Activated T-cell treated with anti-CD3 and anti-CD28 coated beads for 24 hours (primary cell): ENCODE measurements around the gene RNASE7.

Experiments
- DNase-seq: peaks from one replicate; pipeline ENCODE4 v3.0.0-alpha.2; 2020; ENCODE audit warnings: low read depth

RNASE7 gene

DNA sequence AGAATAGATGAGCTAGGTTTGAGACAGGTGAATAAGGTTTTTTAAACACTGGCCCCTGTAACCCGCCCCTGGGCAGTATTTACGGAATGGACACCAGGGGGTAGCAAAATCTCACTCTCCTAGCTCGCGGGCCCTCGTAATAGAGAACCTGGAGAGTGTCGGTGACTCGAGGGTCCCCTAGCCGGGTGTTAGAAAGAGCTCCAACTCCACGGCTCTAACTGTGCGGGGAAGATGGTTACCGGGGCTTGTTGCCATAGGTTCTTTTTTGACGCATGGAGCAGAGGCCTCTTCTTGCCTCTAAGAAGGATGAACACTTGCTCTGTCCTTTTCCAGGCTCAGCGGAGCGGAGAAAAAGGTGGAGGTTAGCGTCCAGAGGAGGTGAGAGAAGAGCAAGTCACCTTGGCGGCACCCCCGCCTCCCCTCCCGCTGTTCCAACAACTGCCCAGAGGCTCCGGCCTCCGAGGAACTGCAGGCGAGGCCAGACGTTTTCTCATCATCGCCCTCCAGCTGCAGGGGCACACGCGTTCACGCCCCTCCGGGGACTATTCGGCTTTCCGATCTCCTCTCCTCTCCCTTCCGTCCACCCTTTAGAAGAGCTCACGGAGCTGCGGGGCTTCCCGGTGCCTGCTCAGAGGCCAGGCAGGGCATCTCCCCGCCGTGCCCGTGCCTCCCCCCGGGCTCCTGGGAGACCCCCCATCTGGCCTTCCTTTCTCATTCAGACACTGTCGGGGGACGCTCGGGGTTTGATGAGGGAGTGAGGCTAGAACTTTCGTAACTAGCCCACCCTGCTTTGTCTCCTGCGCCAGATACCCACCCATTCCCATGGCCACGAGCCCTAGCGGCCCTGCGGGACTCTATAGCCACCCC lies 26.6 kb downstream of the RNASE7 start:
- DNase-seq: no peak

DNA sequence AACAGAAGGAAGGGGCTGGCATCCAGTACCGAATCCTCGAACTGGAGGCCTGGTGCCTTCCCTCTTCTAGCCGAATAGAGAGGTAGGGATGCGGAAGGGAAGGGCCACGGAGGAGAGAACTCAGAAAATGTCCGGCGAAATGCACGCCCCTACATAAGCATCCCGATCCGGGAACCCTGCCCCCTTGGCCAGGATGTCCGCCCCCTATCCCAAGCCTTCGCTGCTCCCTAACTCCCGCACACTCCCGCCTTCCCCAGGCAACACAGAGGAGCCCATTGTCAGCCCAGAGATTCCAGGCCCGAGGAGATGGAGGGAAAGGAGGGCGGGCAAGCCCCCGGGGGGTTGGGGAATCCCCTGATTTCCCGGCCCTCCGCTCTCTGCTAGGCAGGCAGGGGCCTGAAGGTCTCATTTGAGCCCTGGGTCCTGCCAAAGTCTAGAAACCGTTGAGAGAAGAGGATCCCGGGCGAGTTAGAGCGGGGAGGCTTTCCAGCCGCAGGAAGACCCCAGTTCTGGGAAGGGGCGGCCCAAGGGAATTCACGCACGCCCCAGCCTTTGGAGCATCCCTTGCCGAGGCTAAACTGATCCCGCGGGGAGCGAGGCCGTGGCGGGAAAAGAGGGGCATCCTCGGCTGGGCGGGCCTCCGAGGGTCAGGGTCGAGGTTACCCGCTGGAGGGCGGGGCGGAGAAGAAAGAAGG lies 27.4 kb downstream of the RNASE7 start:
- DNase-seq: no peak

DNA sequence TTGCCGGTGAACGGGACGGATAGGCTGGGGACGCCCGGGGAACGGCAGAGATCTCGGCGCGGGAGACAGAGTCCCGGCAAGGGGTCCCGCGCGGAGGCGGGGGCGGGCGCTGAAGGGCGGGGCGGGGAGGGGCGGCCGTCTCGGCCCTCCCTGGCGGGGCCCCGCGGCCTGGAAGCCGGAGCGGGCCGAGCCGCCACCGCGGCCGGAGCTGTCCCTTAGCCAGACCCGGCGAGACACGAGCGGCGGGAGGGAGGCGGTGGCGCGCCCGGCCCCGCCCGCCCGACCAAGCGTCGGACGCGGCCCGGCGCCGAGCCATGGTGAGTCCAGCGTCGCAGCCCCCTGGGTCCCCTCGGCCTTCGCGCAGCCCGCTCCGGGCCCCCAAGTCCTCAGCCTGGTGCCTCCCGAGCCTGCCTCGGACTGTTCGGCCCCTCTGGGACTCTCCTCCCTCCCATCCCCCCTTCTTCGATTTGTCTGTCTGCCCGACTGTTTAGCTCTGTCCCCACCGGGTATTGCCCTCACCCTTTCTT lies 28.0 kb downstream of the RNASE7 start, which contains the start of gene ARHGEF40:
TSS of gene ARHGEF40 (plus strand) at position 222 of the 527 bp plus-strand sequence. CDS start at position 315, 93 bp downstream.
- no peak for DNase-seq

DNA sequence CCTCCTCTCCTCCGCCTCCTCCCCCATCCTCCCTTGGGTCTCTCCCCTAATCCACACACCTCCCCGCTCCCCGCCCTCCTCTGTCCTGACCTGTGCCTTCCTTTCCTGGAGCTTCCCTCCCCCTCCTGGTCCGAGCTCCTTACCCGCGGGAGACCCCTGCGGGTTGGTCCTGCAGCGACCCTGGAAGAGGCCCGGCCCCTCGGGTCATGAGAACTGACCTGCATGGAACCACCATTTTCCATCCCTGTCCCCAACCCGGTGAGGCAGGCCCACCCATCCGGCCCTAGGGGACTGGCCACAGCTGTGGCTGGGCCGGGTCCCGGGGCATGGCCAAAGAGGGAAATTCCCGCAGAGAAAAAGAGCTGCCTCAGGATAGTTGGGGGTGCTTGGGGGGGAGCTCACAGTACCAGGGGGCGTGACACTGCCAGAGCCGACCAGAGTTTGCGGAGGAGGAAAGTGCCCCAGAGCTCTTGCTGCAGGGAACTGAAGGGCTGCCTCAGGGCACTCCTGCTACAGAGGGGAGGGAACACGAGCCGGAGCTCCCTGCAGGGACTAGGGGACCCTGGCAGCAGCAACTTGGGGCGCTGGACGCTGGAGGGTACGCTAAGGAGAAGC lies 28.6 kb downstream of the RNASE7 start:
- DNase-seq: no peak

DNA sequence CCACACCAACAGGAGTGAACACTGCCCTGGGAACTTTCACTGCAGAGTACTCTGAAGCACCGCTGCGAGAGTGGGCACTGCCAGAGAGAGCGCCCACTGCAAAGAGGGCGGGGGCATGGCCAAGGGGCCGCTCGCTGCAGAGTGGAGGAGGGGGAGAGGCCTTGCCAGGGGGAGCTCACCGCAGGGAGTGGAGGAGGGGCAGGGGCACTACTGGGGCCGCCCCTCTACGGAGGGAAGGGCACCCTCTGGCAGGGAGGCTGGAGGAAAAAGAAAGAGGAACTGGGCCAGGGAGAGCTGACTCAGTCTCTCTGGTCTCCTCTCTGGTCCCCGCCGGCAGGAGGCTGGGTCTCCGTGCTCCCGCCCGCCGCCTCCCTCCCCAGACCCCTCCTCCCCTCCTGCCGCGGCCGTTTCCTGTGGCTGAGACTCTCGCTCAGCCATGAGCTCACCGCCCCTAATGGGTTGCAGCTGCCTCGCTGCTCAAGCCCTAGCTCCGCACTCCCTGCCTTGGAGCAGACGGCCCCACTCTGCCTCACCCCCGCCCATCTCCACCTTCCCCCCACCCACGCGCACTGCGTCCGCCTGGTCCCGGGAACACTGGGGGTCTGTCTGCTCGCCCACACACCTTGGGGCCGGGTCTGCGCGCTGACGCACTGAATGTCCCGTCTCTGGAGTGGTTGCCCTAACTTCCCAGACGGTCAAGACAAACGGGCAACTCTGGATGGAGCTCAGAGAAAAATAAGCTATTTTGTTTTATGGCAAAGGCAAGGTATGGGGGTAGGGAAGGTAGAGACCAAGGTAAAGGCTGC lies 29.3 kb downstream of the RNASE7 start:
- DNase-seq: no peak

DNA sequence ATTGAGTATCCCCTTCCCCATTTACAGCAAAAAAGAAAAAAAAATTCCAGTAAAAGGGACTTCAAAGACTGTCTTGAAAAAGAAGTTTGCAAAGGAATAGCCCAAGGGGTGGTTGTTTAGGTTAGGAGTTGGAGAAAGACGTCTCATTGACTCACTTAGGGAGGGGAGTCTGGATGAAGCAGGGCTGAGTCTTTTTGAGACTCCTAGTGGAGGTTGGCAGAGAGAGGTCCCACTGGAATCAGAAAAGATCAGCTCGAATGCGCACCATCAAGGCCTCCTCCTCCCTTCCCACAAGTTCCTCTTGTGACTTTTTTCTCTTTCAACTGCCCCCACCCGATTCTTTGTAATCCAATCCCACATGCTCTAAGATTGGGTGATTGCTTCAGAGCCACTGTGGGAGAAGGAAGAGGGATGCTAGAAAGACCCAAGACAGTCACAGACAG lies 29.9 kb downstream of the RNASE7 start:
- DNase-seq: no peak

DNA sequence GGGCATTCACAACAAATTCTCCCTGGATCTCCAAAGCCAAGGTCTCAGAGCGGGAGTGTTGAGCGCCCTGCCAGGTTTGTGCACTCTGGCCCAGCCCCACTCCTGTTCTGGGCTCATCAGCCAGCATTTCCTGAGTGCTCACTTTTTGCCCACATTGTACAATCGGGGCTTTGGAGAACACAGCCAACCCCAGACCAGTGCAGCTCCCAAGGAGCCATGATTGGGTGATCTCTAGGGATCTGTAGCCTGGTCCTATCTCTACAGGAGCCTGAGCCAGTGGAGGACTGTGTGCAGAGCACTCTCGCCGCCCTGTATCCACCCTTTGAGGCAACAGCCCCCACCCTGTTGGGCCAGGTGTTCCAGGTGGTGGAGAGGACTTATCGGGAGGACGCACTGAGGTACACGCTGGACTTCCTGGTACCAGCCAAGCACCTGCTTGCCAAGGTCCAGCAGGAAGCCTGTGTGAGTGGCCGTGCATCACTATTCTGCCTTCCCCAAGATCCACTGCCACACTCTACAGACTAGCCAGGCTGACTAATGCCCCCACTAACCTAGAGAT lies 30.7 kb downstream of the RNASE7 start:
- DNase-seq: no peak

DNA sequence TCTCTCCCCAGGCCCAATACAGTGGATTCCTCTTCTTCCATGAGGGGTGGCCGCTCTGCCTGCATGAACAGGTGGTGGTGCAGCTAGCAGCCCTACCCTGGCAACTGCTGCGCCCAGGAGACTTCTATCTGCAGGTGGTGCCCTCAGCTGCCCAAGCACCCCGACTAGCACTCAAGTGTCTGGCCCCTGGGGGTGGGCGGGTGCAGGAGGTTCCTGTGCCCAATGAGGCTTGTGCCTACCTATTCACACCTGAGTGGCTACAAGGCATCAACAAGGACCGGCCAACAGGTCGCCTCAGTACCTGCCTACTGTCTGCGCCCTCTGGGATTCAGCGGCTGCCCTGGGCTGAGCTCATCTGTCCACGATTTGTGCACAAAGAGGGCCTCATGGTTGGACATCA lies 31.8 kb downstream of the RNASE7 start:
- no peak for DNase-seq

DNA sequence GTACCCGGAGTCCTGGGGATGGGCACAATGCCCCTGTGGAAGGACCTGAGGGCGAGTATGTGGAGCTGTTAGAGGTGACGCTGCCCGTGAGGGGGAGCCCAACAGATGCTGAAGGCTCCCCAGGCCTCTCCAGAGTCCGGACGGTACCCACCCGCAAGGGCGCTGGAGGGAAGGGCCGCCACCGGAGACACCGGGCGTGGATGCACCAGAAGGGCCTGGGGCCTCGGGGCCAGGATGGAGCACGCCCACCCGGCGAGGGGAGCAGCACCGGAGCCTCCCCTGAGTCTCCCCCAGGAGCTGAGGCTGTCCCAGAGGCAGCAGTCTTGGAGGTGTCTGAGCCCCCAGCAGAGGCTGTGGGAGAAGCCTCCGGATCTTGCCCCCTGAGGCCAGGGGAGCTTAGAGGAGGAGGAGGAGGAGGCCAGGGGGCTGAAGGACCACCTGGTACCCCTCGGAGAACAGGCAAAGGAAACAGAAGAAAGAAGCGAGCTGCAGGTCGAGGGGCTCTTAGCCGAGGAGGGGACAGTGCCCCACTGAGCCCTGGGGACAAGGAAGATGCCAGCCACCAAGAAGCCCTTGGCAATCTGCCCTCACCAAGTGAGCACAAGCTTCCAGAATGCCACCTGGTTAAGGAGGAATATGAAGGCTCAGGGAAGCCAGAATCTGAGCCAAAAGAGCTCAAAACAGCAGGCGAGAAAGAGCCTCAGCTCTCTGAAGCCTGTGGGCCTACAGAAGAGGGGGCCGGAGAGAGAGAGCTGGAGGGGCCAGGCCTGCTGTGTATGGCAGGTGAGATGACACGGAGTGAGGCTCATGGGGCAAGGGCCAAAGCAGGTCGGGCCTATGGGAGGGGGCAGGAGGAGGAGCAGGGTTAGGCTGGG lies 32.5 kb downstream of the RNASE7 start:
- DNase-seq: no peak

DNA sequence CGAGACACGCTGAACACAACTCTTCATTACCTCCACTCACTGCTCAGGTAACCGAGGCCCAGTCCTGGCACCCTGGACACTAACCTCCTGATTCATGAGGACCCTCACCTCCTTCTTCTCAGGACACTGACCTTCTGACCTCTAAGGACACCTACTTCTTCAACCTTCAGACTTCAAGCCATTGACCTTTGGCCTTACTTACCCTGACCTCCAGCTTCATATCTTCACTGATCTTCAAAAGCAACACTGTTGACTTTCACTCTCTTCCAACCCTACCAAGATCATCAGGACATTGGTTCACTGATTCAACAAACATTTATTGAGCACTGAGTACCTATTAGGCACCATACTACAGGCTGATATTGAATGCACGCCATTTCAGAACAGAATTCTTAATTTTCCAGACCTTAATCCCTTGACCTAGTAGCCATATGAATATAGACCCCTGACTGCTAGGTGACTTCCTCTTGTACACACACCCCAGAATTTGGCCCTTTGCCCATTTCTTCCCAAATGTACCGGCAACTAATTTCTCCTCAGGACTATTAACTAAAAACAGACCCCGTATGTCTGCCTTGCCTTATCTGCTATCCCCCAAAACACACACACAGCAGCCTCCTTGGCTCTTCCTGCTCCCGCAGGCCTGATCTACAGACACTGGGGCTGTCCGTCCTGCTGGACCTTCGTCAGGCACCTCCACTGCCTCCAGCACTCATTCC lies 33.7 kb downstream of the RNASE7 start:
- no peak for DNase-seq

DNA sequence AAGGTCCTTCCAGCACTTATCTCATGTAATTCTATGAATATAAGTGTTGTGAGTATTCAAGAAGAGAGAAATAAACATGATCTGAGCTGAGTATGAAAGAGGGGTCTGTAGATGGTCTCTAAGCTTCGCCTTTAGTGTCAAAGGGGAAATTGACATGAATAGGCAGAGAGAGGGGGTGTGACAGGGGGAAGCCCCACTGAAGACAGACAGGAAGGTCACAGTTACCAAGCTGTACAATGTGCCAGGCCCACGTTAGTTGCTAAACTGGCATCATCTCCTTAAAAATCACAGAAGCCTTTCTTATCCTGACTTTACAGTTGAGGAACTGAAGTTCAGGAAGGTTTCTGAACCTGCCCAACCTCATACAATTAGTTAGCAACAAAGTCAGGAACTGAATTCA lies 35.5 kb downstream of the RNASE7 start:
- DNase-seq: no peak

DNA sequence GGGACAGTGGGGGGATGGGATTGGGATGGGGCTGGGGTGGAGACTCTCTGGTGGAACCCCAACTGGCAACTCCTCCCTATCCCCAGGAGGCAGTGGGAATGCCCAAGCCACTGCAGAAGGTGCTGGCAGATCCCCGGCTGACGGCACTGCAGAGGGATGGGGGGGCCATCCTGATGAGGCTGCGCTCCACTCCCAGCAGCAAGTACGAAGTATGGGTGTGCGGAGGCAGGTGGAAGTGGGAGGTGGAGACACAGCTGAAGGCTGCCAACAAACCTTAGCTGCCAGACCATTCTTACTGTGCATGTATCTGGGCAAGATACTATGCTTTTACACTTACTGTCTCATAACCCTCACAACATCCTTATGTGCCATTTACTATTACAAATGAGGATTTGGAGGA lies 36.1 kb downstream of the RNASE7 start:
- DNase-seq: no peak

DNA sequence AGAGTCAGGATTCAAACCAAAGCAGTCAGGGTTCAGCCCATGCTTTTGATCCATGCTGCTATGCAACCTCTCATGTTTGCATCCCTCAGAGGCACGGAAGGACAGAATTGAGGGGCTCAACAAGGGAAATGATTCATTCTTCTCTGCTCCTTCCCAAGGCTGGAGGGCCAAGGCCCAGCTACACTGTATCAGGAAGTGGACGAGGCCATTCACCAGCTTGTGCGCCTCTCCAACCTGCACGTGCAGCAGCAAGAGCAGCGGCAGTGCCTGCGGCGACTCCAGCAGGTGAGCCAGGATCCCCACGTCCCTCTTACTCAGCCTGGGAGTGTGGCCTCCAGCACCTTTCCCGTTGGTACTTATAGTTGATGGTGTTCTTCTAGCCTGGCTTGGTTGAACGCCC lies 36.6 kb downstream of the RNASE7 start:
- no peak for DNase-seq

DNA sequence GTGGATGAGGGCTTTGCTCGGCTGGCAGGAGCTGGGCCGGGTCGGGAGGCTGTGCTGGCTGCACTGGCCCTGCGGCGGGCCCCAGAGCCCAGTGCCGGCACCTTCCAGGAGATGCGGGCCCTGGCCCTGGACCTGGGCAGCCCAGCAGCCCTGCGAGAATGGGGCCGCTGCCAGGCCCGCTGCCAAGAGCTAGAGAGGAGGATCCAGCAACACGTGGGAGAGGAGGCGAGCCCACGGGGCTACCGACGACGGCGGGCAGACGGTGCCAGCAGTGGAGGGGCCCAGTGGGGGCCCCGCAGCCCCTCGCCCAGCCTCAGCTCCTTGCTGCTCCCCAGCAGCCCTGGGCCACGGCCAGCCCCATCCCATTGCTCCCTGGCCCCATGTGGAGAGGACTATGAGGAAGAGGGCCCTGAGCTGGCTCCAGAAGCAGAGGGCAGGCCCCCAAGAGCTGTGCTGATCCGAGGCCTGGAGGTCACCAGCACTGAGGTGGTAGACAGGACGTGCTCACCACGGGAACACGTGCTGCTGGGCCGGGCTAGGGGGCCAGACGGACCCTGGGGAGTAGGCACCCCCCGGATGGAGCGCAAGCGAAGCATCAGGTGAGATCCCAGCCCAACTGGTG lies 39.5 kb downstream of the RNASE7 start:
- DNase-seq: no peak

DNA sequence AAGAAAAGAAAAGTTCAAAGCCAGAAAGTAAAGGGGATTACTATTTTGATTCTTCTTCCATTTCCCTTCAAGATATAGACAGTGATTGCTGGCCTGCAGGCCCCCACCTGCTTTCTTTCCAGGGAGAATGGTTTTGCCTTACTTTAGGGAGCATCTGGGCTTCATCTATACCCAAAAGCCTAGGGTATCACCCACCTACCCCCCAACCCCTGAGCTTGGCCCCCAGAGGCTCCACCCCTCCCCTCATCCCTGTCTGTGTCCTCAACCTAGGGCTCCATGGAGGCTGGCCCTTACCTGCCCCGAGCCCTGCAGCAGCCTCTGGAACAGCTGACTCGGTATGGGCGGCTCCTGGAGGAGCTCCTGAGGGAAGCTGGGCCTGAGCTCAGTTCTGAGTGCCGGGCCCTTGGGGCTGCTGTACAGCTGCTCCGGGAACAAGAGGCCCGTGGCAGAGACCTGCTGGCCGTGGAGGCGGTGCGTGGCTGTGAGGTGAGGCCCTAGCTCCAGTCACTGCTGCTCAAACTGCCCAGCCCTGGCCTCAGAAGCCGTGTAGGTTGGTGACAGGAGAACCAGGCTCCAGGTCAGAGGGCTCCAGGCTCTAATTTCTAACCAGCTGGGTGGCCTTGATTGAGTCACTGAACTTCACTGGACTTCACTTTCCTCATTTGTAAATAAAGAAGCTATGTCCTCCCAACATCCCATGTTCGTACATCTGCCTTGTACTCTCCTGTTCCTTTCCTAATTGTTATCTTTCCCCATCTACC lies 41.6 kb downstream of the RNASE7 start:
- no peak for DNase-seq

DNA sequence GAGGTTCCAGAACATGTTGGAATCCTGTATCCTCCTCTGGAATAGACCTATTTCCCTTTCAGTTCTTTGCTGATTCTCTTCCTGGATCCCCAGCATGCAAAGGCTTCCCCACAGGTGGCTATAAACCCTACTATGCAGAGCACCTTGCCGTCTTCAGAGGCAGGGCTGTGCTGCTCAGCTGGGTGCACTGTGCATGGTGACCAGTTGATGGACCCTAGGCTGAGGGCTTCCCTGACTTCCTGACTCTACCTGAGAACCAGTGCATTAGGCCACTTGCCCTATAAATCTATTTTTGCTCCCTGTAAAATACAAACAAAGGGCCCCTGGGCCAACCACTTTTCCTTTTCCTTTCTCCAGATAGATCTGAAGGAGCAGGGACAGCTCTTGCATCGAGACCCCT lies 42.2 kb downstream of the RNASE7 start:
- DNase-seq: no peak

DNA sequence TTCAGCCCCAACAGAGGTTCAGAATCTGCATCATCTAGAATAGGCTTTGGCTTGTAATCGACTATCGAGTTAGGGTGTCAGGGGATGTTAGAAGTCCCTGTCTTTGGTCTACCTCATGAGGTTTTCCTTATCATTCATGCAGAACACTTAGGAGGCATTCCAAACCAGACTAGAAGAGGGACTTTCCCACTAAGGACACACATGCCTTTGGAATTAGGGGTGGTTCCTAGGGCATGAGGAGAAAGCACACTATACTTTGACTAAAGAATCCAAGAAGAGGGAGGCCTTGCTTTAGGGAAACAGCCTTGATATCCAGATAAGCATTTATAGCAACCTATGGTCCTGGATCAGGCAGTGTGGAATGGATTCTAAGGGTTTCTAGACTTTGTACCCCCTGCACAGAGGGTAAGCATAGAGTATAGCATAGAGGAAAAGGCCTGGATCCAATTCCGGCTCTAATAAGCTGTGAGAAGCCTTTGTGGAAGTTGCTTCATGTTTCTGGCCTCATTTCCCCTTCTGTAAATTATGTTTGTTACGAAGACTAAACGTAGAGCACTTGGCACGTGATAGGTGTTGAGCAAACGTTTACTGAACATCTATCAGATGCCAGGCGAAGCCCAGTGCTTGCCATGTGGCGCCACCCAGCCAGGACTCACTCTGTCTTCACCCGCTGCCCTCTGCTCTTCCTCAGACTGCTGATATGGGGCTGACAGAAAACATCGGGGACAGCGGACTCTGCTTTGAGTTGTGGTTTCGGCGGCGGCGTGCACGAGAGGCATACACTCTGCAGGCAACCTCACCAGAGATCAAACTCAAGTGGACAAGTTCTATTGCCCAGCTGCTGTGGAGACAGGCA lies 43.1 kb downstream of the RNASE7 start:
- DNase-seq: no peak

DNA sequence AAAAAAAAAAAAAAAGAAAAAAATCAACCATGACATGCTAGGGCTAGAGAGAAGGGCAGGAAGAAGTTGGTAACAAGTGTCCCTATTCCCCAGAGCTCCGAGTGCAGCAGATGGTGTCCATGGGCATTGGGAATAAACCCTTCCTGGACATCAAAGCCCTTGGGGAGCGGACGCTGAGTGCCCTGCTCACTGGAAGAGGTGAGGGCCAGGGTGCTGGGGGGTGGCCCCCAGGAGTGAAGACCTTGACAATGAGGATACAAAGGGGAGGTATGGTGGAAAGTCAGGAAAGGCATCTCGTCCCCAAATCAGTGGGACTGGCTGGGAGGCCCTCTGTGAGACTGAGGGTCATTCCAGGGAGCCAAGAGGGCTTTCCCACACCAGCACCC lies 44.7 kb downstream of the RNASE7 start:
- no peak for DNase-seq
